ENCODE measurements around the gene R3HDM1. TPM values are rescaled to one million over a fixed set of nuclear protein-coding genes. Genes with fewer than 3 reads are reported as not detected.

Gene R3HDM1
- total RNA-seq, 2 experiments from 2014 or later: 66.5 to 75.8 TPM

GRCh38 chr2:135756692-135757091, 225.4 kb downstream of the R3HDM1 start:
- DNase-seq: no peak
- ATAC-seq: no peak
- Mint-ChIP-seq H3K27ac (no peak overlapping the region), H3K4me1 (ENCODE audit: low read depth) (peaks cover 11% of the 10 kb centered on the region), H3K36me3 (ENCODE audit: low read depth) (peaks cover 61% of the 10 kb centered on the region), H3K4me3 (no peak overlapping the region), H3K9me3 (peaks cover 9% of the 10 kb centered on the region), H3K27me3 (no peaks in the 10 kb centered on the region)
- CTCF ChIA-PET: interaction anchor here (0.9 to 2.9 kb wide), 2 partner anchors 13 to 40 kb away, joined by 4 to 20 read pairs; no protein-coding TSS in a partner anchor
- intact Hi-C loops (cut with micrococcal nuclease): no loop called here
- TF ChIP-seq CTCF (IDR thresholded peaks at IDR 0.05): no peak
- POLR2A ChIA-PET: interaction anchor here (0.8 to 1.2 kb wide), 2 partner anchors 97 to 119 kb away, joined by 3 to 5 read pairs; partner anchors contain the start of gene MCM6

- Mint-ChIP-seq H3K4me1 (ENCODE audit: low read depth) (peaks cover 18% of the 10 kb centered on the region), H3K4me3 (no peak overlapping the region), H3K36me3 (ENCODE audit: low read depth) (peaks cover 46% of the 10 kb centered on the region), H3K9me3 (peaks cover under 1% of the 10 kb centered on the region), H3K27me3 (no peaks in the 10 kb centered on the region), H3K27ac (no peak overlapping the region)
- ChIA-PET CTCF (interaction anchor here (0.9 to 2.0 kb wide), 4 partner anchors 9 to 758 kb away, joined by 3 to 8 read pairs (median 4); no protein-coding TSS in a partner anchor), POLR2A (interaction anchor here (0.9 kb wide), 1 partner anchor 9 kb away, joined by 3 read pairs; no protein-coding TSS in a partner anchor)
- DNase-seq: no peak
- TF ChIP-seq CTCF (IDR thresholded peaks at IDR 0.05): no peak
- no peak for ATAC-seq
- intact Hi-C loops (cut with micrococcal nuclease): no loop called here
These were observed 230.7 kb downstream of the R3HDM1 start for GRCh38 chr2:135762022-135762421.

GRCh38 chr2:135762530-135762929, 231.2 kb downstream of the R3HDM1 start:
- Mint-ChIP-seq H3K4me3 (no peak overlapping the region), H3K4me1 (ENCODE audit: low read depth) (peaks cover 20% of the 10 kb centered on the region), H3K36me3 (ENCODE audit: low read depth) (peaks cover 44% of the 10 kb centered on the region), H3K27me3 (no peaks in the 10 kb centered on the region), H3K9me3 (no peaks in the 10 kb centered on the region), H3K27ac (no peak overlapping the region)
- DNase-seq: no peak
- ChIA-PET POLR2A (interaction anchor here (0.8 to 0.9 kb wide), 2 partner anchors 8 to 18 kb away, joined by 3 read pairs; no protein-coding TSS in a partner anchor), CTCF (interaction anchor here (0.9 to 2.0 kb wide), 3 partner anchors 8 to 759 kb away, joined by 3 to 8 read pairs (median 3); no protein-coding TSS in a partner anchor)
- intact Hi-C loops (cut with micrococcal nuclease): no loop called here
- no peak for TF ChIP-seq CTCF (IDR thresholded peaks at IDR 0.05)
- no peak for ATAC-seq

GRCh38 chr2:135768863-135769262, 237.6 kb downstream of the R3HDM1 start:
- no peaks in the 10 kb centered on the region for H3K9me3 Mint-ChIP-seq
- CTCF ChIA-PET: interaction anchor here (1.4 to 3.0 kb wide), 2 partner anchors 25 to 29 kb away, joined by 3 to 11 read pairs; no protein-coding TSS in a partner anchor
- POLR2A ChIA-PET: interaction anchor here (2.2 kb wide), 1 partner anchor 23 kb away, joined by 6 read pairs; no protein-coding TSS in a partner anchor

More at GRCh38 chr2:135768863-135769262, 237.6 kb downstream of the R3HDM1 start:
- ATAC-seq (no peak), DNase-seq (no peak)
- no peak for TF ChIP-seq CTCF (IDR thresholded peaks at IDR 0.05)
- Mint-ChIP-seq H3K4me1 (ENCODE audit: low read depth) (peaks cover 16% of the 10 kb centered on the region), H3K27me3 (no peaks in the 10 kb centered on the region), H3K36me3 (ENCODE audit: low read depth) (peaks cover 47% of the 10 kb centered on the region), H3K27ac (no peak overlapping the region), H3K4me3 (no peak overlapping the region)
- intact Hi-C loops (cut with micrococcal nuclease): no loop called here

Data from activated CD8-positive, alpha-beta T cell treated with anti-CD3 and anti-CD28 coated beads for 36 hours (primary cell).